C4-2B (cell line): ENCODE results near the gene ATF6B.

ENCODE experiments used
- H3K27ac ChIP-seq: fragments of 450-650 bp; 2 replicates; pipeline ENCODE4 v1.5.1; 2017
- CTCF ChIP-seq: fragments of 450-650 bp; conservative IDR thresholded peaks from 2 replicates; pipeline ENCODE4 v1.5.1; 2017; ENCODE audit warnings: mild to moderate bottlenecking
- ZFX ChIP-seq: fragments of 450-650 bp; IDR thresholded peaks from 2 replicates; pipeline ENCODE4 v1.6.1; 2017

Gene ATF6B

GRCh38 chr6:32082478-32082877 is 45.6 kb downstream of the ATF6B start:
- no peak for TF ChIP-seq ZFX
- TF ChIP-seq CTCF, result no peak
- no peak overlapping the region for H3K27ac ChIP-seq

GRCh38 chr6:32081168-32081990 is 46.7 kb downstream of the ATF6B start:
- TF ChIP-seq CTCF, result no peak
- no peak overlapping the region for H3K27ac ChIP-seq

- H3K27ac ChIP-seq, result no peak overlapping the region
These were observed 48.3 kb downstream of the ATF6B start for GRCh38 chr6:32079566-32080290.

GRCh38 chr6:32076321-32076809 is 51.7 kb downstream of the ATF6B start:
- no peak overlapping the region for H3K27ac ChIP-seq
- TF ChIP-seq CTCF, result no peak
- no peak for TF ChIP-seq ZFX

More at GRCh38 chr6:32079566-32080290, 48.3 kb downstream of the ATF6B start:
- TF ChIP-seq ZFX (no peak), CTCF (no peak)

GRCh38 chr6:32075781-32076180 is 52.3 kb downstream of the ATF6B start:
- TF ChIP-seq ZFX (no peak), CTCF (no peak)
- no peak overlapping the region for H3K27ac ChIP-seq

GRCh38 chr6:32074996-32075532 is 53.0 kb downstream of the ATF6B start:
- H3K27ac ChIP-seq, result no peak overlapping the region

More at GRCh38 chr6:32074996-32075532, 53.0 kb downstream of the ATF6B start:
- TF ChIP-seq ZFX, result no peak
- TF ChIP-seq CTCF, result no peak
